Measurements from ENCODE around the gene FBXO41. TPM values are rescaled to one million over a fixed set of nuclear protein-coding genes. Genes with fewer than 3 reads are reported as not detected.

The FBXO41 gene
- total RNA-seq, 1 donor = 1.3 TPM

- TF ChIP-seq, protein P1, sequence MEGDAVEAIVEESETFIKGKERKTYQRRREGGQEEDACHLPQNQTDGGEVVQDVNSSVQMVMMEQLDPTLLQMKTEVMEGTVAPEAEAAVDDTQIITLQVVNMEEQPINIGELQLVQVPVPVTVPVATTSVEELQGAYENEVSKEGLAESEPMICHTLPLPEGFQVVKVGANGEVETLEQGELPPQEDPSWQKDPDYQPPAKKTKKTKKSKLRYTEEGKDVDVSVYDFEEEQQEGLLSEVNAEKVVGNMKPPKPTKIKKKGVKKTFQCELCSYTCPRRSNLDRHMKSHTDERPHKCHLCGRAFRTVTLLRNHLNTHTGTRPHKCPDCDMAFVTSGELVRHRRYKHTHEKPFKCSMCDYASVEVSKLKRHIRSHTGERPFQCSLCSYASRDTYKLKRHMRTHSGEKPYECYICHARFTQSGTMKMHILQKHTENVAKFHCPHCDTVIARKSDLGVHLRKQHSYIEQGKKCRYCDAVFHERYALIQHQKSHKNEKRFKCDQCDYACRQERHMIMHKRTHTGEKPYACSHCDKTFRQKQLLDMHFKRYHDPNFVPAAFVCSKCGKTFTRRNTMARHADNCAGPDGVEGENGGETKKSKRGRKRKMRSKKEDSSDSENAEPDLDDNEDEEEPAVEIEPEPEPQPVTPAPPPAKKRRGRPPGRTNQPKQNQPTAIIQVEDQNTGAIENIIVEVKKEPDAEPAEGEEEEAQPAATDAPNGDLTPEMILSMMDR (IDR thresholded peaks at IDR 0.05; ENCODE audit: insufficient read depth, low read depth, low read length) = no peak
- H3K4me3 ChIP-seq (ENCODE audit: low read depth, low read length) = no peak overlapping the region
- no peak for DNase-seq (ENCODE audit: low read depth)
Measured at GRCh38 chr2:73253901-73254300, 30.4 kb downstream of the FBXO41 start.

DNA sequence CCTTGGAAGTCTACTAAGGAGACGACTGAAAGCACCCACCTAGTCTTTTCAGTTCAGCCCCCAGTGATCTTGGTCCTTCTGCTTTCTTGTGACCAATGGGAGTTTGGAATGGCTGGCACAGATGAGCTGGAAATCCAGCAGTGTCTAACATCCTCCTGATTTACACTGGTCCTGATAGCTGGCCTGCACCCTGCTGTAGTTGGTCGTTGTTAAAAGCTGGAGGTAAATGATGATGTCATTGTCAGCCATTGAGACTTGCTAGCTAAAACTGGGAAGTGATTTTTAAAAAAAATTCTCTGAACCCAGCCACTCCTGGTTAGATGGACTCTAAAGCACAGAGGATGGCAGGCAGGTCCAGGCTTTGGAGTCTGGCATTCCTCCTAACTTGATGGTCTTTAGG, 30.9 kb downstream of the FBXO41 start:
- DNase-seq (ENCODE audit: low read depth) = no peak

DNA sequence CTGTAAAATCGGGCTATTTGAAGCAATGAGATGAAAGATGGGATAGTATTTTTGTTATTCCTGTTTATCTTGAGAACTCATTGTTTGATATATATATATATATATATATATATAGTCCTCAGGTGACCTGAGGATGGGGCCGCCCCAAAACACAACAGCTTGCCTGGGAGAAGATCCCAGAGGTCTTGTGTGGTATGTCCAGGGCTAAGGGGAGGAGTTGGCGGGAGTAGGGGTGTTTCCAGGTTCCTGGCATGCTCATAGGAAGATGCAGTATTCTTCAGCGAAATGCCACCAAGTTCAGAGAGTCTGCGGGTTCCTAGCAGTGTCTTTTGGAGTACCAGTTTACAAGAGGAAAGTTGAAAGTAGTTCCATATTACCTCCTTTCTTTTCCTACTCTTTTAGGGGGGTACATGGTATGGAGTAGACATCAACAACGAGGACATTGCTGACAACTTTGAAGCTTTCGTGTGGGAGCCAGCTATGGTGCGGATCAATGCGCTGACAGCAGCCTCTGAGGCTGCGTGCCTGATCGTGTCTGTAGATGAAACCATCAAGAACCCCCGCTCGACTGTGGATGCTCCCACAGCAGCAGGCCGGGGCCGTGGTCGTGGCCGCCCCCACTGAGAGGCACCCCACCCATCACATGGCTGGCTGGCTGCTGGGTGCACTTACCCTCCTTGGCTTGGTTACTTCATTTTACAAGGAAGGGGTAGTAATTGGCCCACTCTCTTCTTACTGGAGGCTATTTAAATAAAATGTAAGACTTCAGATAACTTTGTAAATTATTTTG, 31.8 kb downstream of the FBXO41 start:
- TF ChIP-seq, protein P1 (IDR thresholded peaks at IDR 0.05; ENCODE audit: insufficient read depth, low read depth, low read length) = no peak
- DNase-seq (ENCODE audit: low read depth) = no peak
- no peak overlapping the region for H3K4me3 ChIP-seq (ENCODE audit: low read depth, low read length)

More for the DNA sequence above, 30.9 kb downstream of the FBXO41 start:
- TF ChIP-seq, protein P1 (IDR thresholded peaks at IDR 0.05; ENCODE audit: insufficient read depth, low read depth, low read length) = no peak
- no peak overlapping the region for H3K4me3 ChIP-seq (ENCODE audit: low read depth, low read length)

DNA sequence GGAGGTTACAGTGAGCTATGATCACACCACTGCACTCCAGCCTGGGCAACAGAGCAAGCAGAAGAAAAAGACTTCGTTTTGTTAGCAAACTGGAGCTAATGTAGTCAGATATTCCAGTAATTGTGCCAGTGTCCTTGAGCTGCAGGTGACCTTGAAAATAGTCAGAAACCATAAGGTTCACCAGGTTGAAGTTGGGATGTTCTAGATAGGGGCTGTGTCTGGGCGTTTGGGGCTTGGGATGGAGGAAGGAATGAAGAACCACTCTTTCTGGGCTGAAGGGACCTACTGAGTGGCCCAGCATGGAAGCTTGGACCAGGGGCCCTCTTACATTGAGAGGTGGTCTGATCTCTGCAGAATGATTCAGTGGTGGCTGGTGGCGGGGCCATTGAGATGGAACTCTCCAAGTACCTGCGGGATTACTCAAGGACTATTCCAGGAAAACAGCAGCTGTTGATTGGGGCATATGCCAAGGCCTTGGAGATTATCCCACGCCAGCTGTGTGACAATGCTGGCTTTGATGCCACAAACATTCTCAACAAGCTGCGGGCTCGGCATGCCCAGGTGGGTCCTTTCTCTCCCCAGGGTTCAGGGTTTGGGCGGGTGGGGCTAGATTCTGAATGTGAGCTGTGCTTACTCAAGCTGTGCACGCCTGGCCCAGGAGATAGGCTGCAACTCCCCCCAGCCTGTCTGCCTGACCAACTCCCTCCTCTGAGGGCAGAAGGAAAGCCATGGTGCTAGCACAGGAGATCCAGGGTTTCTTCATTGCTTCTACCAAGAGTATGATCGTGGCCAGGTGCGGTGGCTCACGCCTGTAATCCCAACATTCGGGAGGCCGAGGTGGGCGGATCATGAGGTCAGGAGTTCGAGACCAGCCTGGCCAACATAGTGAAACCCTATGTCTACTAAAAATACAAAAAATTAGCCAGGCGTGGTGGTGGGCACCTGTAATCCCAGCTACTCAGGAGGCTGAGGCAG, 33.1 kb downstream of the FBXO41 start:
- TF ChIP-seq, protein P1 (IDR thresholded peaks at IDR 0.05; ENCODE audit: insufficient read depth, low read depth, low read length) = no peak
- no peak for DNase-seq (ENCODE audit: low read depth)

DNA sequence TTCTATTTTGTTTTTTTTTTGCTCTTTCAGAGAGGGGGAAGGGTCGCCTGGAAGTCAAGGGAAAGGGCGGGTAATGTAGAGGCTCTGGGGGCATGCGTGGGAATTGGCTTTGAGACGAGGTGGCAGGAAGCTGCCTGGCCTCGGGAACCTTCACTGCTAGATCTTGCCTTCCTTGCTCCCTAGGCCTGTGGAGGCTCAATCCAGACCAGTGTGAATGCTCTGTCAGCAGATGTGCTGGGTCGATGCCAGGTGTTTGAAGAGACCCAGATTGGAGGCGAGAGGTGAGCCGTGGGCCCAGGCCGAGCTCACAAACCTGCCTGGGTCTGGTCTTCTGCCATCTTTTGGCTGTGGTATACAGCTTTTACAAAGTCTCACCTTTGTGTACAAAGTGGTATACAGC, 34.6 kb downstream of the FBXO41 start:
- no peak for DNase-seq (ENCODE audit: low read depth)
- TF ChIP-seq, protein P1 (IDR thresholded peaks at IDR 0.05; ENCODE audit: insufficient read depth, low read depth, low read length) = no peak
- H3K4me3 ChIP-seq (ENCODE audit: low read depth, low read length) = no peak overlapping the region

More for the DNA sequence above, 33.1 kb downstream of the FBXO41 start:
- no peak overlapping the region for H3K4me3 ChIP-seq (ENCODE audit: low read depth, low read length)

DNA sequence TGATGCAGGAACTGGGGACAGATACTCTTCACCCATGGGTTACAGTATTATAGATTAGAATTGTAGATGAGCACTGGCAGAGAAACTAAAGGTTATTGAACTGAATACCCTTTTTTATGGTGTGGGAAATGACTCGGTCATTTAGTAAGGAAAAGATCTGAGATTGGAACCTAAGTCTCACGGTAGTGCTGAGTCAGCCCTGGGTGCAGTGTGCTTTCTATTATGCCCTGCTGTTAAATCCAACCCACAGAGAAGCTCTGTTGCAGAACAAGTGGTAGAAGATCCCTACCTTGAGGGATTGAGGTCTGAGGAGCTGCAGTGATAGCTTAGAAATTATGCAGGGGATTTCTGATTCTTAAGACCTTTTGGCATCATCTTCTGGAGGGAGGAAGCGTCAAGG, 37.4 kb downstream of the FBXO41 start:
- TF ChIP-seq, protein P1 (IDR thresholded peaks at IDR 0.05; ENCODE audit: insufficient read depth, low read depth, low read length) = no peak
- DNase-seq (ENCODE audit: low read depth) = no peak
- no peak overlapping the region for H3K4me3 ChIP-seq (ENCODE audit: low read depth, low read length)
